ENCODE data around the gene UPF2.
"Not testable (repeated sequence)": the region's sequence is repeated elsewhere in the genome, so short reads cannot be mapped to it uniquely, and the experiment has no call there.

DNA sequence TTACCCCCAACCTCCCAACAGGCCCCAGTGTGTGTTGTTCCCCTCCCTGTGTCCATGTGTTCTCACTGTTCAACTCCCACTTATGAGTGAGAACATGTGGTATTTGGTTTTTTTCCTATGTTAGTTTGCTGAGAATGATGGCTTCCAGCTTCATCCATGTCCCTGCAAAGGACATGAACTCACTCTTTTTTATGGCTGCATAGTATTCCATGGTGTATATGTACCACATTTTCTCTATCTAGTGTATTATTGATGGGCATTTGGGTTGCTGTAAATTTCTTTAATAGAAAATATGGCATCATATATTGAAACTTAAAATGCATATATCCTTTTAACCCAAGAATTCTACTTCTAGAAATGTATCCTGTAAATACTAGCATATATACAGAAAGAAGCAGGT, 33.8 kb downstream of the UPF2 start:
- not testable (repeated sequence) for TF ChIP-seq POLR2AphosphoS5 (IDR thresholded peaks at IDR 0.05; ENCODE audit: borderline replicate concordance, low read depth, low read length); EZH2 (IDR thresholded peaks at IDR 0.05)

Measured in SK-N-MC (cell line).